Prostate gland (tissue), 2 donors: ENCODE data around the gene TMEM167B. TPM values are rescaled to one million over a fixed set of nuclear protein-coding genes. Genes with fewer than 3 reads are reported as not detected.
"Not testable (repeated sequence)": the region's sequence is repeated elsewhere in the genome, so short reads cannot be mapped to it uniquely, and the experiment has no call there.

Experiments
- DNase-seq: peaks from one replicate; pipeline ENCODE4 v3.0.0-alpha.2; 2019; ENCODE audit warnings: low spot score
- H3K27ac ChIP-seq, 2 donors: fragments of 200-600 bp; sonication (generic); 2 replicates each; pipeline ENCODE4 v1.5.1; 2017 to 2019
- H3K27me3 ChIP-seq: fragments of 200-600 bp; sonication (generic); replicated peaks from 2 replicates; pipeline ENCODE4 v1.5.1; 2019; ENCODE audit not compliant: insufficient read depth
- H3K36me3 ChIP-seq, 2 donors: fragments of 200-600 bp; sonication (generic); 1 replicate in 1 of 2; 2 replicates in 1 of 2; pipeline versions ENCODE4 v1.5.1 to v1.8.1; 2017 to 2019
- H3K4me1 ChIP-seq: fragments of 200-600 bp; sonication (generic); replicated peaks from 2 replicates; pipeline ENCODE4 v1.5.1; 2019
- H3K4me3 ChIP-seq, 2 donors: fragments of 200-600 bp; sonication (generic); 2 replicates each; pipeline ENCODE4 v1.5.1; 2017 to 2019
- H3K9me3 ChIP-seq: fragments of 200-600 bp; sonication (generic); 2 replicates; pipeline ENCODE4 v1.5.1; 2017
- POLR2A ChIP-seq: fragments of 450-650 bp; IDR thresholded peaks from one replicate; pipeline ENCODE4 v1.6.1; 2016; ENCODE audit warnings: antibody characterized with exemption, mild to moderate bottlenecking
- POLR2AphosphoS5 ChIP-seq: sonication (generic); formaldehyde crosslinking; IDR thresholded peaks from one replicate; pipeline ENCODE4 v1.6.1; 2017; ENCODE audit warnings: antibody characterized with exemption
- WGBS: methylation state at CpG from one replicate; pipeline ENCODE4 v1.1.5; 2018; 5-methylcytosine and 5-hydroxymethylcytosine counted together
- intact Hi-C: fragments of 100-400 bp; cut with DNase I; formaldehyde crosslinking; loops from one replicate; pipeline ENCODE4 v1.14.2; 2022
- total RNA-seq, 2 donors: library from RNA; depleted of rRNA; stranded (reverse); fragments of >200 nt; gene quantifications; one replicate each; pipeline ENCODE4 v1.1.0, GENCODE V29; 2016
- TF ChIP-seq, protein P1 (sequence below), 4 experiments: fragments of 200-600 bp in 2 of 4; fragments of 450-650 bp in 2 of 4; sonication (generic) in 2 of 4; IDR thresholded peaks; 1 replicate in 3 of 4; 2 replicates in 1 of 4; pipeline ENCODE4 v1.5.1; 2016 to 2019; ENCODE audit warnings: antibody characterized with exemption in 4 of 4, mild to moderate bottlenecking in 2 of 4, moderate library complexity in 2 of 4

The TMEM167B gene
- total RNA-seq, 2 donors from 2014 or later, result 37.0 to 40.7 TPM

DNA sequence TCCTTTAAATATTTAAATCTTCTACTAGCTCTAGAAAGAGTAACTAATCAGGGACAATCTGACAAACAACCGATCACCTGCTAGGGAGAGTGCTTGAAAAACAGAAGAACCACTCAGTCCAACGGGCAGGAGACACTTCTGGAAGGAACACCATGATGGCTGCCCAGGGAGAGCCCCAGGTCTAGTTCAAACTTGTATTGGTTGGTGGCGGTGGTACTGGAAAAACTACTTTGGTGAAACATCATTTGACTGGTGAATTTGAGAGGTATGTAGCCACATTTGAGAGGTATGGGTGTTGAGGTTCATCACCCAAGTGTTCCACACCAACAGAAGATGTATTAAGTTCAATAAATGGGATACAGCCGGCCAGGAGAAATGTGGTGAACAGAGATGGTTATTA, 43.9 kb upstream of the TMEM167B start:
- WGBS, result 52% methylated on average over 4 of the region's 4 CpGs
- TF ChIP-seq, protein P1, sequence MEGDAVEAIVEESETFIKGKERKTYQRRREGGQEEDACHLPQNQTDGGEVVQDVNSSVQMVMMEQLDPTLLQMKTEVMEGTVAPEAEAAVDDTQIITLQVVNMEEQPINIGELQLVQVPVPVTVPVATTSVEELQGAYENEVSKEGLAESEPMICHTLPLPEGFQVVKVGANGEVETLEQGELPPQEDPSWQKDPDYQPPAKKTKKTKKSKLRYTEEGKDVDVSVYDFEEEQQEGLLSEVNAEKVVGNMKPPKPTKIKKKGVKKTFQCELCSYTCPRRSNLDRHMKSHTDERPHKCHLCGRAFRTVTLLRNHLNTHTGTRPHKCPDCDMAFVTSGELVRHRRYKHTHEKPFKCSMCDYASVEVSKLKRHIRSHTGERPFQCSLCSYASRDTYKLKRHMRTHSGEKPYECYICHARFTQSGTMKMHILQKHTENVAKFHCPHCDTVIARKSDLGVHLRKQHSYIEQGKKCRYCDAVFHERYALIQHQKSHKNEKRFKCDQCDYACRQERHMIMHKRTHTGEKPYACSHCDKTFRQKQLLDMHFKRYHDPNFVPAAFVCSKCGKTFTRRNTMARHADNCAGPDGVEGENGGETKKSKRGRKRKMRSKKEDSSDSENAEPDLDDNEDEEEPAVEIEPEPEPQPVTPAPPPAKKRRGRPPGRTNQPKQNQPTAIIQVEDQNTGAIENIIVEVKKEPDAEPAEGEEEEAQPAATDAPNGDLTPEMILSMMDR (IDR thresholded peaks at IDR 0.05), result no peak
- no peak for TF ChIP-seq POLR2AphosphoS5
- H3K36me3 ChIP-seq, result no peaks in the 10 kb centered on the region
- no peak overlapping the region for H3K27ac ChIP-seq
- no peaks in the 10 kb centered on the region for H3K27me3 ChIP-seq
- H3K4me3 ChIP-seq, result no peak overlapping the region
- no peaks in the 10 kb centered on the region for H3K4me1 ChIP-seq
- DNase-seq, result no peak
- intact Hi-C loops, result loop anchor here (10.0 kb wide), 1 partner anchor 82 kb away; the partner anchor contains the start of gene CLCC1
- H3K9me3 ChIP-seq, result no peaks in the 10 kb centered on the region

DNA sequence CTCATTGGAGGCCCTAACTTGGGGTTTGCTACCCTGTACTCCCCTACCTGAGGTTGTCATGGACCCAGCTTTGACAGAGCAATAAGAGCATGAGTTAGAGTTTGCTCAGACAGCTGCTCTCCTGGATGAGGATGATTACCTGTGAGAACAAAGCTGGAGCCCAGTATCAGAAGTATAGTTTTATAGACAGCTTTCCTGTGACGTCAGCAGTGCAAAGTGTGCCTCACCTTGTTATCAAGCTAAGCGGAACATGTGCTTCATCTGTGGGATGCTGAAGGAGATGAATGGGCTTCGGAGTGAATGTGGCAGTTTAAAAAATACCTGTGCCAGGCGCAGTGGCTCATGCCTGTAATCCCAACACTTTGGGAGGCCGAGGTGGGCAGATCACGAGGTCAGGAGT, 43.2 kb upstream of the TMEM167B start:
- WGBS, result 77% methylated on average over 6 of the region's 6 CpGs
- DNase-seq, result no peak
- no peaks in the 10 kb centered on the region for H3K4me1 ChIP-seq
- H3K9me3 ChIP-seq, result no peaks in the 10 kb centered on the region
- H3K27me3 ChIP-seq, result no peaks in the 10 kb centered on the region
- H3K36me3 ChIP-seq, result no peaks in the 10 kb centered on the region
- H3K4me3 ChIP-seq, result no peak overlapping the region
- TF ChIP-seq, protein P1 (IDR thresholded peaks at IDR 0.05), result no peak
- no peak for TF ChIP-seq POLR2AphosphoS5
- no peak for TF ChIP-seq POLR2A
- H3K27ac ChIP-seq, result no peak overlapping the region
- intact Hi-C loops, result loop anchor here (10.0 kb wide), 1 partner anchor 83 kb away; the partner anchor contains the start of gene CLCC1

DNA sequence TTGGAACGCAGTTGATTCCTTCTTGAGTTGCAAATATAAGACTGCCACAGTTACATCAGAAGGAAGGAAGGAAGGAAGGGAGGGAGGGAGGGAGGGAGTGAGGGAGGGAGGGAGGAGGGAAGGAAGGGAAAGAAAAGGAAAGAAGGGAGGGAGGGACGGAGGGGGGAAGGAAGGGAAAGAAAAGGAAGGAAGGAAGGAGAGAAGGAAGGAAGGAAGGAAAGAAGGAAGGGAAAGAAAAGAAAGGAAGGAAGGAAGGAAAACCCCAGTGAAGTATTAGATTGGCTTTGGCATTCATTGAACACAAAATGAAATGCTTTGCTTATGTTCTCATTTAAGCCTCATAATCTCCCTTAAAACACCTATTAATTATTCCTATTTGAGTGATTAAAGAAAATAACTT, 42.2 kb upstream of the TMEM167B start:
- H3K27ac ChIP-seq, result no peak overlapping the region
- no peak for DNase-seq
- H3K4me3 ChIP-seq, result no peak overlapping the region
- 34% methylated on average over 2 of the region's 2 CpGs for WGBS
- no peak for TF ChIP-seq POLR2A
- TF ChIP-seq, protein P1 (IDR thresholded peaks at IDR 0.05), result no peak
- no peak for TF ChIP-seq POLR2AphosphoS5
- no peaks in the 10 kb centered on the region for H3K36me3 ChIP-seq
- H3K9me3 ChIP-seq, result no peaks in the 10 kb centered on the region
- H3K27me3 ChIP-seq, result no peaks in the 10 kb centered on the region
- intact Hi-C loops, result loop anchor here (10.0 kb wide), 1 partner anchor 84 kb away; the partner anchor contains the start of gene CLCC1
- H3K4me1 ChIP-seq, result no peaks in the 10 kb centered on the region

DNA sequence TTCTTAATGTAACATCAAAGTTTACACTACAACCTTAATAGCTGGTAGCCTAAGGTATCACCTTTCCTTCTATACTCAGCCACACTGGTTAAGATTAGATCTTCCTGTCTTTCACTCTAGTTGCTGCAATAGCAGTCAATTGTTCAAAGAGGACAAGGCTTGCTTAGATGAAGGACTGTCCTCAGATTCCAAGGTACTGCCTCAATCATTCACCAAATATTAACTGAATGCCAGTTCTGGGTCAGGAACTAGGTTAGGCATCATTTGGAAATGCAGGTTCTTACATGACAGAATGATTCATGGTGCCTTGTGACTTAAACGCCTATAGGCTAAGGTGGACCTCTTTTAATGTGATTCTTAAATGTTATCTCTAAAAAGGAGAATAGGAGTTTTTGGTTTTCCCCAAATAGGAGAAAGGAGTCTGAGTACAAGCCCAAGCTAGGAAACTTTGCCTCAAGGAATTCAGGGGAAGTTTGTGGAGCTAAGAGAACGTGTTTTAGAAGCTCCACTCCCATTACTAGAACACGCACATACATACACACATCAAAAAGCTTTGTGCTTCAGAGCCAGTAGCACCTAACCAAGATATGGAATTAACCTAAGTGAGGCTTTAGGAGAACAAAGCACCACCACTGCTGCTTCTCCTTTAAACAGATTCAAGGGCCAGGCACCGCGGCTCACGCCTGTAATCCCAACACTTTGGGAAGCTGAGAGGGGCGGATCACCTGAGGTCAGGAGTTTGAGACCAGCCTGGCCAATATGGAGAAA, 40.2 kb upstream of the TMEM167B start:
- DNase-seq, result no peak
- Histone ChIP-seq H3K4me3 (no peak overlapping the region), H3K9me3 (no peaks in the 10 kb centered on the region), H3K36me3 (no peaks in the 10 kb centered on the region), H3K27ac (no peak overlapping the region), H3K27me3 (no peaks in the 10 kb centered on the region), H3K4me1 (no peaks in the 10 kb centered on the region)
- intact Hi-C loops, result no loop called here
- whole genome bisulfite sequencing, result 68% methylated on average over 7 of the region's 7 CpGs
- TF ChIP-seq POLR2A, result no peak

DNA sequence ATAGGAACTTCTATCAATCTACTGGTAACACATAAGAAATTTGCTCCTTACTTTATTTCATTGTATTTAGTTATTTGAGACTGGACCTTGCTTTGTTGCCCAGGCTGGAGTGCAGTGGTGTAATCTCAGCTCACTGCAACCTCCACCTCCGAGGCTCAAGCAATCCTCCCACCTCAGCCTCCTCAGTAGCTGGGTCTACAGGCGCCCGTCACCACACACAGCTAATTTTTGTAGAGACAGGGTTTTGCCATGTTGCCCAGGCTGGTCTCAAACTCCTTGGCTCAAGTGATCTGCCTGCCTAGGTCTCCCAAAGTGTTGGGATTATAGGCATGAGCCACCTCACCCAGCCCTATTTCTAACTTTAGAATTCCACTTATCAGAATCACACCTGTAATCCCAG, 38.4 kb upstream of the TMEM167B start:
- DNase-seq, H3K27me3 ChIP-seq, H3K36me3 ChIP-seq, intact Hi-C loops, H3K9me3 ChIP-seq, H3K4me1 ChIP-seq, H3K27ac ChIP-seq, H3K4me3 ChIP-seq: not testable (repeated sequence)
- 93% methylated on average over 3 of the region's 3 CpGs for WGBS

DNA sequence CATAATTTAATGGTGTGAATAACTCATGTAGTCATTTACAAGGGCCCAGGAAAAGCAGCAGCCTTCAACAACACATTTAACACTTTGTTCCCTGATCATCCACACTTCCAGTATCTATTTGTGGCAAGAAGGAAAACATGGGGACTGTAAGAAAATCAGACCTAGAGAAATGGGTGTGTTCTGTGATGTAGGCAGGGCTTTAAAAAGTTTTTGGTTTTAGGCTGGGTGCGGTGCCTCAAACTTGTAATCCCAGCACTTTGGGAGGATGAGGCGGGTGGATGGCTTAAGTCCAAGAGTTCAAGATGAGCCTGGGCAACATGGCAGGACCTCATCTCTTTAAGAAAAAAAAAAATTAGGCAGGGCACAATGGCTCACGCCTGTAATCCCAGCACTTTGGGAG, 34.5 kb upstream of the TMEM167B start:
- H3K36me3 ChIP-seq, result no peaks in the 10 kb centered on the region
- intact Hi-C loops, result no loop called here
- DNase-seq, result no peak
- H3K4me3 ChIP-seq, result no peak overlapping the region
- WGBS, result 92% methylated on average over 3 of the region's 3 CpGs
- no peaks in the 10 kb centered on the region for H3K9me3 ChIP-seq
- no peaks in the 10 kb centered on the region for H3K4me1 ChIP-seq
- no peaks in the 10 kb centered on the region for H3K27me3 ChIP-seq
- H3K27ac ChIP-seq, result no peak overlapping the region
- TF ChIP-seq POLR2A (no peak), POLR2AphosphoS5 (no peak)
- TF ChIP-seq, protein P1 (IDR thresholded peaks at IDR 0.05), result no peak
